AG04449 (cell line): ENCODE data around the gene LEP.
A peak's percentile ranks its signal among the peaks of the same experiment; 100 is the strongest.

ENCODE experiments used
- CTCF ChIA-PET: fragments of 350-600 bp; formaldehyde crosslinking; extraction: SDS; loops from one replicate; lab custom pipeline; 2021; ENCODE audit warnings: antibody characterized with exemption; lab: Yijun Ruan, JAX
- POLR2A ChIA-PET: fragments of 400-600, 350-600 bp; formaldehyde crosslinking; extraction: SDS; loops from one replicate; lab custom pipeline; 2020; ENCODE audit warnings: antibody characterized with exemption, inconsistent platforms; lab: Yijun Ruan, JAX
- DNase-seq: peaks from one replicate; pipeline ENCODE4 v3.0.0-alpha.2; 2010; ENCODE audit warnings: low read depth, low spot score
- H3K4me3 ChIP-seq: 2 replicates; pipeline ENCODE4 v1.5.1; 2011; ENCODE audit warnings: low read depth, mild to moderate bottlenecking, control low read depth, low read length
- TF ChIP-seq, protein P1 (sequence below): IDR thresholded peaks from one replicate; pipeline ENCODE4 v1.5.1; 2011; ENCODE audit warnings: mild to moderate bottlenecking, moderate library complexity, low read length, control low read depth, inconsistent platforms; ENCODE audit not compliant: insufficient read depth; ENCODE audit errors: missing control alignments

The LEP gene

DNA sequence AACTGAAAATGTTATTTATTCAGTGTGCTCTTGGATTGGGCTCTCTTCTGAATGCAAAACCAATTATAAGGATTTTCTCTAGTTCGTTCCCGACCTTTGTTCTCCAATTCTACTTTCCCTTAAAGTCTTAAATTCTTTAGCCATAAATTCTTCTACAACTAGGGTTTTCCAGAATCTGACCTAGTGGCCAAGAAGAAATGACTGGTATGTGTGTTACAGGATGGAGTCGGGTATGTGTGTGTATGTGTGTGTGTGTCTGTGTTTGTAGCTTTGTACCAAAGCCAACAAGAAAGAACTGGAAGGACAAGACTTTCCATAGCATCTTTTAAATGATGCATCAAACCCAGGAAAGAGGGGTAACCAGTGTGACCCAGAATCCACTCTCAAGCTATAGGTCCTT, 25.8 kb upstream of the LEP start:
- TF ChIP-seq, protein P1, sequence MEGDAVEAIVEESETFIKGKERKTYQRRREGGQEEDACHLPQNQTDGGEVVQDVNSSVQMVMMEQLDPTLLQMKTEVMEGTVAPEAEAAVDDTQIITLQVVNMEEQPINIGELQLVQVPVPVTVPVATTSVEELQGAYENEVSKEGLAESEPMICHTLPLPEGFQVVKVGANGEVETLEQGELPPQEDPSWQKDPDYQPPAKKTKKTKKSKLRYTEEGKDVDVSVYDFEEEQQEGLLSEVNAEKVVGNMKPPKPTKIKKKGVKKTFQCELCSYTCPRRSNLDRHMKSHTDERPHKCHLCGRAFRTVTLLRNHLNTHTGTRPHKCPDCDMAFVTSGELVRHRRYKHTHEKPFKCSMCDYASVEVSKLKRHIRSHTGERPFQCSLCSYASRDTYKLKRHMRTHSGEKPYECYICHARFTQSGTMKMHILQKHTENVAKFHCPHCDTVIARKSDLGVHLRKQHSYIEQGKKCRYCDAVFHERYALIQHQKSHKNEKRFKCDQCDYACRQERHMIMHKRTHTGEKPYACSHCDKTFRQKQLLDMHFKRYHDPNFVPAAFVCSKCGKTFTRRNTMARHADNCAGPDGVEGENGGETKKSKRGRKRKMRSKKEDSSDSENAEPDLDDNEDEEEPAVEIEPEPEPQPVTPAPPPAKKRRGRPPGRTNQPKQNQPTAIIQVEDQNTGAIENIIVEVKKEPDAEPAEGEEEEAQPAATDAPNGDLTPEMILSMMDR, result no peak
- peak; percentile 81 for DNase-seq
- ChIA-PET CTCF (interaction anchor here (0.8 to 2.0 kb wide), 3 partner anchors 129 to 507 kb away, joined by 3 to 8 read pairs (median 6); no protein-coding TSS in a partner anchor), POLR2A (interaction anchor here (1.1 kb wide), 1 partner anchor 633 kb away, joined by 3 read pairs; no protein-coding TSS in a partner anchor)
- H3K4me3 ChIP-seq, result no peak overlapping the region

DNA sequence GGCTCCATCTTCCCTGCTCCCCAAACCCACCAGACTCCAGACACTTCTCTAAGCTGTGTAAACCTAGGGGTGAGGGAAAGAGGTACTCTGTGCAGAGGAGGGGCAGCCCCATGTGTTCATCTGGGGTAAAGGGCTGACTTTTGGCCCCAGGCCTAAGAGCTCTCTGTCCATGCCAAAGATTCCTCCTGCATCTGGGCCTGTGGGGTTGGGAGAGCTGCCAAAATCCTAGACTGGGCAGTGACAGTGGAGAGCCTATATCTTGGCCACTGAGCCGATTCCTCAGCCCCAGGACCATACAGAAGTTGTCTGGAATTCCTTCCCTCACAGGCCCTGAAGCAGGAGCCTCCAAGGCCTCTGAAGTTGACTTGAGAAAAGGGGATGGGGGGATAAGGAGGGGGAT, 25.3 kb upstream of the LEP start:
- ChIA-PET CTCF (interaction anchor here (0.8 to 2.0 kb wide), 3 partner anchors 130 to 508 kb away, joined by 3 to 8 read pairs (median 6); no protein-coding TSS in a partner anchor), POLR2A (interaction anchor here (1.1 kb wide), 1 partner anchor 633 kb away, joined by 3 read pairs; no protein-coding TSS in a partner anchor)
- TF ChIP-seq, protein P1, result no peak
- no peak overlapping the region for H3K4me3 ChIP-seq
- DNase-seq, result no peak

DNA sequence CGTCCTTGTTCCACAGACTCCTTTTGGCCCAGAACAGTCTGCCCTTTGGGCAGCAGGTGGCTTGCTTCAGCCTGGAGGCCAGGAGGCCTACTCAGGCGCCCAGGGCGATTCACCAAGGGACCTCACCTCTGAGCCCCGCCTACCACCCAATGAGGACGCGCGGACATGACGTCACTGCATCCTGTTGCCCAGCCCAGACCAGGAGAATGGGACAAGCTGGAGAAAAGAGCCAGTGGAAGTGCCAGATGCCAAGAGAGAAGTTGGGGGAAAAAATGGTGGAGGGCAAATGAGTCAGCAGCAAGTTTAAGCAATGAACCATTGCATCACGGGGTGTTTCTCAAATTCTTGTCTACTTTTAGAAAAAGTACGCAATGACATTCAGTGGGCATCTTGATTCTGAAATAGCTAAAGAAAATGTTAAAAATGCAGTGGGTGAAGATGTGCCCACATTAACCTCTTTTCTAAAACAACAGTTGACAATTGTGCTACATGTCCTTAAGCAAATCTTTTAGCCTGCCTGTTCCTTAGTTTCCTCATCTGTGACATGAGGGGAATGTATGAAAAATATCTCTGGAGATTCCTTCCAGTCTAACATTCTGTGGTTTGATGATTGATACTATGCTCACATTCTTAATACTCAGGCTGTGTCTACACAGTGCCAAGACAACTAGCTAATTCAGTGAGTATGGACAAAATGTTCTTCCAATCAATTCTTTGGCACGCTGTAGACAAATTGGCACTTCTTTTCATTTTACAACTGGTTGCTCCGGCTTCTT, 23.9 kb upstream of the LEP start:
- H3K4me3 ChIP-seq, result no peak overlapping the region
- ChIA-PET CTCF (interaction anchor here (0.8 to 2.5 kb wide), 3 partner anchors 9 to 14 kb away, joined by 3 to 7 read pairs (median 3); no protein-coding TSS in a partner anchor), POLR2A (no interaction called here)
- TF ChIP-seq, protein P1, result no peak
- no peak for DNase-seq

DNA sequence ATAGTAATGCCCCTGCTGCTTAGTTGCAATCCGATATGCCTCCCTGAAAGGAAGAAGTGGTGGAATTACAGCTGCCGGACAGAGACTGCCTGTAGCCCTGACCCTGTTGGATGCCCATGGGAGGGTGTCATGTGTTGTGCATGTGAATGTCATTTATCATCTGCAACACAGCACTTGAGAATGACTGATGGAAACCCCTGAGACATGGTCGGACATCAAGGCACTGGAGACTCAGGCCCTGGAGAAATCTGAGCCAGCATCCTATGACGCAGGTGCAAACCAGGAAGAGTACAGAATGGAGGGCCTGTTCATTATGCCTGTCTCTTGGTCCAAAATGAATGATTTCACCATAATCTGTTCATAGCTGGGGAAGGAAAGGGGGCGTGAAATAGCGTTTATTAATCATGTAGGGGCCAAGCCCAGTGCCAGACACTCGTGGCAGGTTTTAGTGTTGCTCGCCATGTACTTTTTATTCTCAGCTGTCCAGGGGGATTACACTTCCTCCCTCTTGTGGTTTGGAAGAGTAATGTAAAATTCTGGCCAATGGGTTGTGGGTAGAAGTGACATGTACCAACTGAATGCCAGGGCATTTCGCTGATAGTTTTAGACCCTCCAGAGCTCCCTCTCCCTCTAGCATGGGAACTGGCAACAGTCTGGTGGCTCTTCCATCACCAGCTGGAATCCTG, 23.0 kb upstream of the LEP start:
- ChIA-PET CTCF (interaction anchor here (0.8 to 2.5 kb wide), 7 partner anchors 8 to 509 kb away, joined by 3 to 7 read pairs (median 4); no protein-coding TSS in a partner anchor), POLR2A (interaction anchor here (0.6 kb wide), 1 partner anchor 302 kb away, joined by 3 read pairs; no protein-coding TSS in a partner anchor)
- TF ChIP-seq, protein P1, result no peak
- no peak overlapping the region for H3K4me3 ChIP-seq
- DNase-seq, result no peak

DNA sequence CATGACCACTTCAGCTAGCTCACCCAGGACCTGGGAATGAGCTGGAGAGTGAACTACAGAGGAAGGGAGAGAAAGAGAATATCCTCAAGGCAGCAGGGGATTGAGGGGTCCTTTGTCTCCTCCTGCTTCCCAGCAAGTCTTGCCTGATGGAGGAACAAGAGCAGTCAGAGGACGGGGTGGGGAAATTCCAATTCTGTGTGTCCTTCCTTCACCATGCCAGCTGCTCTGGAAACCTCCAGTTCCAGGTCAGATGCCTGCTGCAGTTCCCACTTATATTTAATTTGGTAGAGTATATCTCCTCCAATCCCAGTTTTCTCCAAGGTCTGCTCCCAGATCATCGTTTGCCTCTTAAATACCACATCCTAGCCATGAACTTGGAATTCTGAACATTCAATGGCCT, 21.4 kb upstream of the LEP start:
- CTCF ChIA-PET, result interaction anchor here (1.6 to 2.5 kb wide), 4 partner anchors 8 to 151 kb away, joined by 3 to 8 read pairs (median 6); no protein-coding TSS in a partner anchor
- POLR2A ChIA-PET, result no interaction called here
- no peak for DNase-seq
- TF ChIP-seq, protein P1, result no peak
- no peak overlapping the region for H3K4me3 ChIP-seq
